ENCODE measurements around the gene LOXHD1.

GRCh38 chr18:46625069-46625468 lies 32.0 kb downstream of the LOXHD1 start:
- TF ChIP-seq CTCF (IDR thresholded peaks at IDR 0.05) (no peak), POLR2A (IDR thresholded peaks at IDR 0.05) (no peak)

Measured in testis (tissue), 2 donors.